ENCODE data around the gene COQ9.

The COQ9 gene

DNA sequence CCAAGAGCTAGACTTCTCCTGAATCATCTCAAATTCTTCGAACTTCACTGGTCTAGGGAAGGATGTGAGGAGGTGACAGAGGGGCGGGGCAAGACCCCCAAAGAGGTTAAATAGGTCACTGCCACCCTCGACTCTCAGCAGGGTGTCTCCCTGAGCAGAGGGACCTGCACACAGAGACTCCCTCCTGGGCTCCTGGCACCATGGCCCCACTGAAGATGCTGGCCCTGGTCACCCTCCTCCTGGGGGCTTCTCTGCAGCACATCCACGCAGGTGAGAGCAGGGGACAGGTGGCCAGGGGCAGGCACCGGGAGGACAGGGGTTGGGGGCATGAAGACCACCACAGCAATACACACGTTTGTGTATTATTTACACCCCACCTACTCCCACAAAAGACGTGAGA lies 33.5 kb upstream of the COQ9 start:
- Histone ChIP-seq H3K27me3 (ENCODE audit: insufficient read depth, poor library complexity, severe bottlenecking) (no peaks in the 10 kb centered on the region), H3K27ac (replicated peaks) (no peak overlapping the region), H3K4me3 (replicated peaks; ENCODE audit: insufficient read depth, low read length) (no peak overlapping the region)
- TF ChIP-seq POLR2AphosphoS5 (IDR thresholded peaks at IDR 0.05; ENCODE audit: low read depth) (no peak), SPI1 (IDR thresholded peaks at IDR 0.05; ENCODE audit: borderline replicate concordance, low read depth) (no peak), GABPA (IDR thresholded peaks at IDR 0.05; ENCODE audit: low read depth) (no peak)
- TF ChIP-seq, protein P1, sequence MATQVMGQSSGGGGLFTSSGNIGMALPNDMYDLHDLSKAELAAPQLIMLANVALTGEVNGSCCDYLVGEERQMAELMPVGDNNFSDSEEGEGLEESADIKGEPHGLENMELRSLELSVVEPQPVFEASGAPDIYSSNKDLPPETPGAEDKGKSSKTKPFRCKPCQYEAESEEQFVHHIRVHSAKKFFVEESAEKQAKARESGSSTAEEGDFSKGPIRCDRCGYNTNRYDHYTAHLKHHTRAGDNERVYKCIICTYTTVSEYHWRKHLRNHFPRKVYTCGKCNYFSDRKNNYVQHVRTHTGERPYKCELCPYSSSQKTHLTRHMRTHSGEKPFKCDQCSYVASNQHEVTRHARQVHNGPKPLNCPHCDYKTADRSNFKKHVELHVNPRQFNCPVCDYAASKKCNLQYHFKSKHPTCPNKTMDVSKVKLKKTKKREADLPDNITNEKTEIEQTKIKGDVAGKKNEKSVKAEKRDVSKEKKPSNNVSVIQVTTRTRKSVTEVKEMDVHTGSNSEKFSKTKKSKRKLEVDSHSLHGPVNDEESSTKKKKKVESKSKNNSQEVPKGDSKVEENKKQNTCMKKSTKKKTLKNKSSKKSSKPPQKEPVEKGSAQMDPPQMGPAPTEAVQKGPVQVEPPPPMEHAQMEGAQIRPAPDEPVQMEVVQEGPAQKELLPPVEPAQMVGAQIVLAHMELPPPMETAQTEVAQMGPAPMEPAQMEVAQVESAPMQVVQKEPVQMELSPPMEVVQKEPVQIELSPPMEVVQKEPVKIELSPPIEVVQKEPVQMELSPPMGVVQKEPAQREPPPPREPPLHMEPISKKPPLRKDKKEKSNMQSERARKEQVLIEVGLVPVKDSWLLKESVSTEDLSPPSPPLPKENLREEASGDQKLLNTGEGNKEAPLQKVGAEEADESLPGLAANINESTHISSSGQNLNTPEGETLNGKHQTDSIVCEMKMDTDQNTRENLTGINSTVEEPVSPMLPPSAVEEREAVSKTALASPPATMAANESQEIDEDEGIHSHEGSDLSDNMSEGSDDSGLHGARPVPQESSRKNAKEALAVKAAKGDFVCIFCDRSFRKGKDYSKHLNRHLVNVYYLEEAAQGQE (IDR thresholded peaks at IDR 0.05; ENCODE audit: insufficient replicate concordance, low read depth): no peak
- TF ChIP-seq, protein P2, sequence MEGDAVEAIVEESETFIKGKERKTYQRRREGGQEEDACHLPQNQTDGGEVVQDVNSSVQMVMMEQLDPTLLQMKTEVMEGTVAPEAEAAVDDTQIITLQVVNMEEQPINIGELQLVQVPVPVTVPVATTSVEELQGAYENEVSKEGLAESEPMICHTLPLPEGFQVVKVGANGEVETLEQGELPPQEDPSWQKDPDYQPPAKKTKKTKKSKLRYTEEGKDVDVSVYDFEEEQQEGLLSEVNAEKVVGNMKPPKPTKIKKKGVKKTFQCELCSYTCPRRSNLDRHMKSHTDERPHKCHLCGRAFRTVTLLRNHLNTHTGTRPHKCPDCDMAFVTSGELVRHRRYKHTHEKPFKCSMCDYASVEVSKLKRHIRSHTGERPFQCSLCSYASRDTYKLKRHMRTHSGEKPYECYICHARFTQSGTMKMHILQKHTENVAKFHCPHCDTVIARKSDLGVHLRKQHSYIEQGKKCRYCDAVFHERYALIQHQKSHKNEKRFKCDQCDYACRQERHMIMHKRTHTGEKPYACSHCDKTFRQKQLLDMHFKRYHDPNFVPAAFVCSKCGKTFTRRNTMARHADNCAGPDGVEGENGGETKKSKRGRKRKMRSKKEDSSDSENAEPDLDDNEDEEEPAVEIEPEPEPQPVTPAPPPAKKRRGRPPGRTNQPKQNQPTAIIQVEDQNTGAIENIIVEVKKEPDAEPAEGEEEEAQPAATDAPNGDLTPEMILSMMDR (IDR thresholded peaks at IDR 0.05; ENCODE audit: insufficient read depth, low read length): no peak
- DNase-seq (ENCODE audit: low read depth in 1 of 2, low spot score in 1 of 2): no peak

DNA sequence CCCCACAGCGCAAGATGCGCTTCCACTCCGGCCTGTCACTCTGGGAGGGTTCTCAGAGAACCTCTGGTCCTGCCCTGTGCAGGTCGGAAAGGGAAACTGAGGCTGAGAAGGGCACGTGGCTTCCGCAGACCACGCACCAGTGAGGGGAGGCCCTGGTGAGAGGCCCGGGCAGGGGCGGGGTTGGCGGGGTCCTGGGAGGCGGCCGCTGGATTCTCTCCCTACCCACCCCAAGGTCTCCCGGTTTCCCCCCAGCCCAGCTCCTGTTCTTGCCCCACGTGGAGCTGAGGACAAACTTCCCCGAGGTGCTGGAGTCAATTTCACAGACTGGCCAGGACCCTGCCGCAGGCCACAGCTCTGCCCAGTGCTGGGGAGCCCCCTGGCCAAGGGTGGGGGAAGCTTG lies 31.2 kb upstream of the COQ9 start:
- H3K27me3 ChIP-seq (ENCODE audit: insufficient read depth, poor library complexity, severe bottlenecking): no peaks in the 10 kb centered on the region
- no peak overlapping the region for H3K4me3 ChIP-seq (replicated peaks; ENCODE audit: insufficient read depth, low read length)
- no peak overlapping the region for H3K27ac ChIP-seq (replicated peaks)
- TF ChIP-seq SPI1 (IDR thresholded peaks at IDR 0.05; ENCODE audit: borderline replicate concordance, low read depth) (no peak), POLR2AphosphoS5 (IDR thresholded peaks at IDR 0.05; ENCODE audit: low read depth) (no peak), GABPA (IDR thresholded peaks at IDR 0.05; ENCODE audit: low read depth) (no peak)
- TF ChIP-seq, protein P1 (IDR thresholded peaks at IDR 0.05; ENCODE audit: insufficient replicate concordance, low read depth): no peak
- TF ChIP-seq, protein P2 (IDR thresholded peaks at IDR 0.05; ENCODE audit: insufficient read depth, low read length): no peak
- no peak for DNase-seq (ENCODE audit: low read depth in 1 of 2, low spot score in 1 of 2)

DNA sequence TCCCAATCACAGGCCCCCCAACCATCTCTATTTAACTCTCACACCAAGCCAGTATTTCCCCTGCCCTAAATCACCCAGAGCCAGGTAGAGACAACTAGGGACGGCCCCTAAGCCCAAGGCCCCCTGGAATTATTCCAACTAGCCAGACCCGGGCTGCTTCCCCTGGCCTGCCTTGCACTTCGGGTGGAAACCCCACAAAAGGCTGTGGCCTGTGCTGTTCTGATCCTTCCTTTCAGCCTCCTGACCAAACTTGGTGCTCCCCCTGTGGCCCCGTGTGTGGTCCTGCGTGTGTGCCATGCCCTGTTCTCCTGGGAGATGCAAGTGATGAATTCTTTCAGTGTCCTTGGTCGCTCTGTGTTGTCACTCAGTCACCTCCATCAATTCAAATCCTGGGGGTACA lies 27.8 kb upstream of the COQ9 start:
- H3K27ac ChIP-seq (replicated peaks): no peak overlapping the region
- H3K4me3 ChIP-seq (replicated peaks; ENCODE audit: insufficient read depth, low read length): no peak overlapping the region
- TF ChIP-seq, protein P1 (IDR thresholded peaks at IDR 0.05; ENCODE audit: insufficient replicate concordance, low read depth): no peak
- no peak for TF ChIP-seq SPI1 (IDR thresholded peaks at IDR 0.05; ENCODE audit: borderline replicate concordance, low read depth)
- no peak for TF ChIP-seq GABPA (IDR thresholded peaks at IDR 0.05; ENCODE audit: low read depth)
- no peak for TF ChIP-seq POLR2AphosphoS5 (IDR thresholded peaks at IDR 0.05; ENCODE audit: low read depth)
- TF ChIP-seq, protein P2 (IDR thresholded peaks at IDR 0.05; ENCODE audit: insufficient read depth, low read length): no peak
- no peaks in the 10 kb centered on the region for H3K27me3 ChIP-seq (ENCODE audit: insufficient read depth, poor library complexity, severe bottlenecking)
- no peak for DNase-seq (ENCODE audit: low read depth in 1 of 2, low spot score in 1 of 2)

Data from HL-60 (cell line).